Germinal center (tissue), 1 donor: ENCODE data around the gene WIPF2.

ENCODE experiments used
- DNase-seq: peaks from one replicate; pipeline ENCODE4 v3.0.0; 2012; ENCODE audit warnings: mixed read lengths, low spot score

WIPF2 gene

GRCh38 chr17:40251576-40251975 lies 32.5 kb downstream of the WIPF2 start:
- DNase-seq: no peak

- DNase-seq: no peak
These were observed 34.5 kb downstream of the WIPF2 start for GRCh38 chr17:40253565-40253964.

GRCh38 chr17:40259505-40259904 lies 40.4 kb downstream of the WIPF2 start:
- no peak for DNase-seq

GRCh38 chr17:40260528-40260927 lies 41.4 kb downstream of the WIPF2 start:
- DNase-seq: no peak

DNA sequence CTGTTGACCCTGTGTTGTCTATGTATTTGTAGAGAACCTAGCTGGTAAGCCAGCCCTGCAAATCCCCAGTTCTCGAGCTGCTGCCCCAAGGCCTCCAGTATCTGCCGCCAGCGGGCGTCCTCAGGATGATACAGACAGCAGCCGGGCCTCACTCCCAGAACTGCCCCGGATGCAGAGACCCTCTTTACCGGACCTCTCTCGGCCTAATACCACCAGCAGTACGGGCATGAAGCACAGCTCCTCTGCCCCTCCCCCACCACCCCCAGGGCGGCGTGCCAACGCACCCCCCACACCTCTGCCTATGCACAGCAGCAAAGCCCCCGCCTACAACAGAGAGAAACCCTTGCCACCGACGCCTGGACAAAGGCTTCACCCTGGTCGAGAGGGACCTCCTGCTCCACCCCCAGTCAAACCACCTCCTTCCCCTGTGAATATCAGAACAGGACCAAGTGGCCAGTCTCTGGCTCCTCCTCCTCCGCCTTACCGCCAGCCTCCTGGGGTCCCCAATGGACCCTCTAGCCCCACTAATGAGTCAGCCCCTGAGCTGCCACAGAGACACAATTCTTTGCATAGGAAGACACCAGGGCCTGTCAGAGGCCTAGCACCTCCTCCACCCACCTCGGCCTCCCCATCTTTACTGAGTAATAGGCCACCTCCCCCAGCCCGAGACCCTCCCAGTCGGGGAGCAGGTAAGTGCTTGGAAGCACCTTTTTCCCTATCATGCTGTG lies 45.5 kb downstream of the WIPF2 start:
- DNase-seq: no peak

DNA sequence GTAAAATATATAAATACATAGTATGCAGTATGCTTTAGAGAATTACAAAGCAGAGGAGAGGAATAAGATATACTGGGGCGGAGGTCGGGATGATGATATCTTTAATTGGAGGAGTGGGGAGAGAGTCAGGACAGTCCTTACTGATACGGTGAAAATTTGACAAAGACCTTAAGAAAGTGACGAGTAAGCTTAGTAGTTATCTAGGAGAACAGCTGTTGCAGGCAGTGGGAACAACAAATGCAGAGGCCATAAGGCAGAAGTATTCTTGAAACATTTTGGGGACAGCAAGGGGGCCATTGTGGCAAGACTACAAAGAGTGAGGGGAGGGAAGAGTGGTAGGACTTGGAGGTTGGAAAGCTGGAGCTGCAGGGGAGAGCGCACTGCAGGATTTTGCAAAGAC lies 46.2 kb downstream of the WIPF2 start:
- DNase-seq: no peak

GRCh38 chr17:40266882-40267281 lies 47.8 kb downstream of the WIPF2 start:
- no peak for DNase-seq

GRCh38 chr17:40268141-40268712 lies 49.1 kb downstream of the WIPF2 start:
- no peak for DNase-seq

DNA sequence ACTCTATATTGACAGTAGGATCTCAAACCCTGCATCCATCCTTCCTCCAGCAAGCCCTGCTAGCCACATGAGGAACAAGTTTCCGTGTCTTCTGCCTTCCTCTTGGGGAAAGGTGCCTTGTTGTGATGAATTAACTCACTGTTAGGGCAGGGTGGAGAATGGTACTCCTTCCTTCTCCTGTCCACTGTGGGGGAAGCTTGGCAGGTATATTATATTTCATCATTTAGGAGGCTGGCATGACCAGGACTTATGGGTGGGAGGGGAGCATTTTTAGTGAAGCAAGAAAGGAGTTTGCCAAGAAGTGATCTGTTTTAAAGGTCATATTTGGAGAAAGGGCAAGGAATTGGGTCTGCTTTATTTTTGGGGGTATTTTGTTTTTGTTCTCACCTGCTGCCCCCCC lies 59.3 kb downstream of the WIPF2 start:
- no peak for DNase-seq

GRCh38 chr17:40279402-40279801 lies 60.3 kb downstream of the WIPF2 start:
- DNase-seq: no peak

DNA sequence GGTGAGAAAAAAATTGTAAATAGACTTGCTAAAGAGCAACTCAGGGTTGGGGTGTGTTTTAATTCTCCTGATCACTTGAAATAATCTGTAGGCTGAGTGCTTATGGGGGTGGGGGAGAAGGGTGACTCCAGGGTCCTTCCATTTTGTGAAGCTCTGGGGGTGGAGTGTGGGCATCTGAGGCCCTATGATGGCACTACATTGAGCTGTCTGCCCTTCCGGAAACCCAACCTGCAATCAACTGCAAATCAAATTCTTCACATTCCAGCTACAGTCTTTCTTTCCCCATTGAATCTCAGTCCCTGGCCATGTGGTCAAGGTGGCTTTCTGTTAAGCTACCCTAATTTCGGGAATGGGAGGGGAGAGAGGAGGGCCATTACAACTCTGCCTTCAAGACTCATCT lies 62.6 kb downstream of the WIPF2 start:
- DNase-seq: no peak

DNA sequence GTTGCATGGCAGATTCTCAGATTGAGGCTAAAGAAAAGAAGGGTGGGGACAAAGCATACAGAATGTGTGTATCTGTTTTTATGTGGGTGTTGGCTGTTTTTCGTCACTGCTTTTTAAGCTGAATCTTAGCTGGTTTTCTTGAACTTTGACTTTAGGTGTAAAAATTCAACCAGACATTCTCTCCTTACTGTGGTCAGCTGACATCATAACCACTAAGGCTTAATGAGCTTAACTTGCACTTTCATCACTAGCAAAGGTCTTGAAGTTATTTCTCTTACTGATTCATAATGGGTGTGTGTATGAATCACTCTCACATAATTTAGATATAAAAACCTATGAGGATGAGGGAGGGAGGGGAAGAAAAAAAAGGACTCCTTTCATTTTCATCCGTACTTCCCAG lies 64.6 kb downstream of the WIPF2 start:
- DNase-seq: no peak

- no peak for DNase-seq
These were observed 65.1 kb downstream of the WIPF2 start for GRCh38 chr17:40284085-40284713.

DNA sequence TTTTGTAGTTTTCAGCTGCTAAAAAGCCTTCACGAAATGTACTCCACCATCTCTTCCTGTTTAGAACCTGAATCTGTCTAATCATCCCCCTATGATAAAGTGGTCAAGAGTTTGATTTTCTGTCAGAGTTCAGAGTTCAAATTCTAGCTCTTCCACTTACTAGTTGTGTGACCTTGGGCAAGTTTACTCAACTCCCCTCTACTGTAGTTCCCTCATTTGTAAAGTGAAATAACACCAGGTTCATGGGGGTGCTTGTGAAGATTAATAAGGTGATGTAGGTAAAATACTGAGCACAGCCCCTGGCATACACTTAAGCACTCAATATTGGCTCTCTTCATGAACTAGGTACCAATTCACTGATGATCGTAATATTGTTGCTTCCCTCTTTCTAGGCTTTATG lies 67.4 kb downstream of the WIPF2 start:
- DNase-seq: no peak

GRCh38 chr17:40287159-40287493 lies 68.0 kb downstream of the WIPF2 start:
- no peak for DNase-seq

- DNase-seq: peak; percentile 99
These were observed 68.6 kb downstream of the WIPF2 start, which contains the start of gene CDC6 for GRCh38 chr17:40287494-40288369. CDC6 (plus strand) TSS chr17:40287879; CDS start chr17:40289421, 1,542 bp downstream.

DNA sequence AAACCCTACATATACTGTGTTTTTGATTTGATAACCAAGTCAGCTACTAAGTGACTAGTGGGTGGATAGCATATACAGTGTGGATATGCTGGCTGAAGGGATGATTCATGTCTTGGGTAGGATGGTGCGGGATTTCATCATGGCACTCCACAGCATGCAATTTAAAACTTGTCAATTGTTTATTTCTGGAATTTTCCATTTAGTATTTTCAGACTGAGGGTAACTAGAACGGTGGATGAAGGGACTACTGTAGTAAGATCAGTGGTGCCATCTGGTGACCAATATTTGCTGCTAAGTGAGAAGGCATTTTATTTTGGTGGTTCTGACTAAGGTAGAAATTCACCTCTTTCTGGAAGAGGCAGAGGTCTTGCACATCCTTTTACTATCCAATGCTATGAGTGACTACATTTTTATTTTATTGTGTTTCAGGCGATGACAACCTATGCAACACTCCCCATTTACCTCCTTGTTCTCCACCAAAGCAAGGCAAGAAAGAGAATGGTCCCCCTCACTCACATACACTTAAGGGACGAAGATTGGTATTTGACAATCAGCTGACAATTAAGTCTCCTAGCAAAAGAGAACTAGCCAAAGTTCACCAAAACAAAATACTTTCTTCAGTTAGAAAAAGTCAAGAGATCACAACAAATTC lies 71.7 kb downstream of the WIPF2 start:
- peak; percentile 28 for DNase-seq

GRCh38 chr17:40291281-40291664 lies 72.2 kb downstream of the WIPF2 start:
- DNase-seq: no peak

GRCh38 chr17:40293363-40293762 lies 74.3 kb downstream of the WIPF2 start:
- DNase-seq: no peak

- no peak for DNase-seq
These were observed 76.7 kb downstream of the WIPF2 start for GRCh38 chr17:40295488-40296436.

- no peak for DNase-seq
These were observed 78.4 kb downstream of the WIPF2 start for GRCh38 chr17:40297511-40297910.
